Endothelial cell of umbilical vein (primary cell): ENCODE data around the gene PCDHGA1. TPM values are rescaled to one million over a fixed set of nuclear protein-coding genes. Genes with fewer than 3 reads are reported as not detected.

Experiments
- BruUV-seq: library from RNA; stranded (reverse); fragments of 400-500 nt; replicated peaks from 2 replicates; lab custom pipeline; 2021; lab: Mats Ljungman, UMichigan
- CTCF ChIA-PET: fragments of 300-600, 350-600 bp; sonication (Branson Sonifier 250); formaldehyde crosslinking; loops from one replicate; lab custom pipeline; 2021; ENCODE audit warnings: antibody characterized with exemption, inconsistent platforms; lab: Charles Lee
- POLR2A ChIA-PET: fragments of 300-600, 350-600 bp; sonication (Branson Sonifier 250); formaldehyde crosslinking; loops from one replicate; lab custom pipeline; 2021; ENCODE audit warnings: antibody characterized with exemption, inconsistent platforms; lab: Charles Lee
- DNase-seq: peaks from one replicate; pipeline ENCODE4 v3.0.0-alpha.2; 2011; ENCODE audit warnings: low read depth, low spot score
- FAIRE-seq: peaks from 2 replicates; lab custom pipeline; 2011; peaks lifted over from hg19 to GRCh38; lab: Jason Lieb, UNC
- H2AFZ ChIP-seq: 2 replicates; pipeline ENCODE4 v1.6.0; 2012; ENCODE audit warnings: low read depth, low read length, control low read depth, inconsistent platforms
- H3K27ac ChIP-seq: 2 replicates; pipeline ENCODE4 v1.5.1; 2011; ENCODE audit warnings: low read depth, mild to moderate bottlenecking, control low read depth, low read length, moderate library complexity; ENCODE audit not compliant: insufficient read depth
- H3K27me3 ChIP-seq, 2 experiments: 2 replicates each; pipeline versions ENCODE4 v1.6.0 to v1.6.1; 2011; ENCODE audit warnings: low read length in 2 of 2, mixed read lengths in 1 of 2; ENCODE audit not compliant: control insufficient read depth in 2 of 2, insufficient read depth in 2 of 2
- H3K36me3 ChIP-seq, 2 experiments: 2 replicates in 1 of 2; 3 replicates in 1 of 2; pipeline ENCODE4 v1.5.1; 2011; ENCODE audit warnings: low read length in 2 of 2, mild to moderate bottlenecking in 1 of 2, moderate library complexity in 1 of 2; ENCODE audit not compliant: control insufficient read depth in 2 of 2, insufficient read depth in 2 of 2; ENCODE audit errors: extremely low read depth in 1 of 2
- H3K4me1 ChIP-seq: 3 replicates; pipeline ENCODE4 v1.5.1; 2011; ENCODE audit warnings: mild to moderate bottlenecking, low read length; ENCODE audit not compliant: control insufficient read depth, insufficient read depth; ENCODE audit errors: extremely low read depth
- H3K4me2 ChIP-seq: 2 replicates; pipeline ENCODE4 v1.6.1; 2011; ENCODE audit warnings: low read length, control low read depth, mixed read lengths; ENCODE audit not compliant: insufficient read depth
- H3K4me3 ChIP-seq, 3 experiments: fragments of 200-600 bp in 1 of 3; sonication (generic), shearing (Covaris generic) in 1 of 3; replicated peaks in 1 of 3; 2 replicates each; pipeline ENCODE4 v1.5.1; 2011 to 2016; ENCODE audit warnings: control low read depth in 3 of 3, low read length in 3 of 3, mild to moderate bottlenecking in 2 of 3, inconsistent platforms in 1 of 3, low read depth in 1 of 3, moderate library complexity in 1 of 3; ENCODE audit not compliant: insufficient read depth in 1 of 3
- H3K79me2 ChIP-seq: 2 replicates; pipeline ENCODE4 v1.6.0; 2012; ENCODE audit warnings: low read length, inconsistent platforms; ENCODE audit not compliant: control insufficient read depth, insufficient read depth
- H3K9ac ChIP-seq: replicated peaks from 2 replicates; pipeline ENCODE3; 2011; ENCODE audit warnings: low read length, control low read depth; ENCODE audit not compliant: insufficient read depth; ENCODE audit errors: extremely low read depth
- H3K9me1 ChIP-seq: replicated peaks from 3 replicates; pipeline ENCODE4 v1.6.0; 2011; ENCODE audit warnings: mild to moderate bottlenecking, low read length; ENCODE audit not compliant: control insufficient read depth, insufficient read depth; ENCODE audit errors: extremely low read depth
- H3K9me3 ChIP-seq: replicated peaks from 2 replicates; pipeline ENCODE4 v1.5.1; 2012; ENCODE audit warnings: low read length, inconsistent platforms; ENCODE audit not compliant: control insufficient read depth, insufficient read depth
- H4K20me1 ChIP-seq: replicated peaks from 2 replicates; pipeline ENCODE3; 2011; ENCODE audit warnings: mild to moderate bottlenecking, low read length; ENCODE audit not compliant: control insufficient read depth, insufficient read depth; ENCODE audit errors: extremely low read depth
- CTCF ChIP-seq, 2 donors: IDR thresholded peaks; 1 replicate in 1 of 2; 2 replicates in 1 of 2; pipeline ENCODE4 v1.5.1; 2011; ENCODE audit warnings: low read length in 2 of 2, mild to moderate bottlenecking in 2 of 2, moderate library complexity in 2 of 2, control low read depth in 1 of 2, inconsistent platforms in 1 of 2, low read depth in 1 of 2; ENCODE audit not compliant: insufficient read depth in 1 of 2; ENCODE audit errors: extremely low read depth in 1 of 2
- EZH2 ChIP-seq: IDR thresholded peaks from 2 replicates; pipeline ENCODE4 v1.6.1; 2012; ENCODE audit warnings: borderline replicate concordance, low read depth, mild to moderate bottlenecking, moderate library complexity, low read length, inconsistent platforms; ENCODE audit not compliant: severe bottlenecking
- FOS ChIP-seq: IDR thresholded peaks from 2 replicates; pipeline ENCODE4 v1.6.1; 2011; ENCODE audit warnings: mild to moderate bottlenecking, low read length, moderate library complexity, borderline replicate concordance; ENCODE audit not compliant: insufficient read depth
- GATA2 ChIP-seq: IDR thresholded peaks from 2 replicates; pipeline ENCODE4 v1.7.0; 2011; ENCODE audit warnings: low read depth, mild to moderate bottlenecking, moderate library complexity, mixed read lengths, low read length; ENCODE audit not compliant: insufficient read length, insufficient read depth
- JUN ChIP-seq: IDR thresholded peaks from 2 replicates; pipeline ENCODE4 v1.6.1; 2011; ENCODE audit warnings: borderline replicate concordance, low read depth; ENCODE audit not compliant: insufficient read length, insufficient read depth
- MAX ChIP-seq: IDR thresholded peaks from 2 replicates; pipeline ENCODE4 v1.6.1; 2011; ENCODE audit not compliant: insufficient read depth, insufficient read length
- MYC ChIP-seq: IDR thresholded peaks from one replicate; pipeline ENCODE4 v1.6.1; 2011; ENCODE audit warnings: mild to moderate bottlenecking, low read depth, low read length
- POLR2A ChIP-seq: IDR thresholded peaks from 2 replicates; pipeline ENCODE4 v1.6.1; 2012; ENCODE audit warnings: low read depth, mild to moderate bottlenecking, control low read depth, low read length
- POLR2AphosphoS5 ChIP-seq: IDR thresholded peaks from 2 replicates; pipeline ENCODE4 v1.6.1; 2012; ENCODE audit warnings: low read depth, mild to moderate bottlenecking, control low read depth, low read length, moderate library complexity; ENCODE audit not compliant: insufficient read depth
- dilution Hi-C: fragments of 300-500 bp; cut with MboI; formaldehyde crosslinking; loops from one replicate; pipeline ENCODE4 v1.15.0; 2019; ENCODE audit warnings: low sequenced_read_pairs; ENCODE audit not compliant: extremely low pct_ligation_motif_present
- intact Hi-C: fragments of 100-400 bp; cut with micrococcal nuclease; formaldehyde crosslinking; loops from one replicate; pipeline ENCODE4 v1.10.0; 2022
- polyA plus RNA-seq, 4 experiments: library from polyadenylated mRNA; depleted of rRNA in 3 of 4; stranded (reverse) in 3 of 4; unstranded in 1 of 4; fragments of >200 nt; gene quantifications; 2 replicates each; pipeline versions ENCODE4 v1.2.1 to v1.2.3, GENCODE V29; 2011 to 2012; ENCODE audit warnings: missing spikeins in 1 of 4
- total RNA-seq: library from RNA; stranded (reverse); gene quantifications from 2 replicates; pipeline ENCODE4 v1.2.3, GENCODE V29; 2021

Gene PCDHGA1
- total and polyA plus RNA-seq, 2 donors (not counting 3 experiments of a cell fraction or from before 2014, with no cell fraction given), result 0.22 to 0.44 TPM

GRCh38 chr5:141371572-141372475 lies 41.5 kb downstream of the PCDHGA1 start:
- Histone ChIP-seq H3K9me3 (no peaks in the 10 kb centered on the region), H3K36me3 (no peaks in the 10 kb centered on the region), H3K9me1 (no peaks in the 10 kb centered on the region), H2AFZ (no peak overlapping the region), H3K27ac (no peak overlapping the region), H3K79me2 (no peaks in the 10 kb centered on the region), H3K4me1 (no peaks in the 10 kb centered on the region), H3K9ac (no peak overlapping the region), H3K4me3 (no peak overlapping the region), H3K27me3 (peaks cover 32 to 82% of the 10 kb centered on the region in 2 experiments), H4K20me1 (no peaks in the 10 kb centered on the region), H3K4me2 (no peak overlapping the region)
- ChIA-PET POLR2A (no interaction called here), CTCF (interaction anchor here (1.0 to 3.5 kb wide), 10 partner anchors 9 to 192 kb away, joined by 3 to 57 read pairs (median 10); partner anchors contain the start of genes PCDHB14, PCDHGA10, PCDHGA11 and PCDHGA4)
- BruUV-seq, result no TSS peak
- FAIRE-seq (no peak), DNase-seq (no peak)
- dilution Hi-C loops (no loop called here), intact Hi-C loops (loop anchor here (5.0 kb wide), 1 partner anchor 50 kb away; the partner anchor contains the start of gene PCDHGA11)
- TF ChIP-seq EZH2 (no peak), JUN (no peak), POLR2AphosphoS5 (no peak), CTCF (IDR thresholded peaks at IDR 0.05; ENCODE audit: extremely low read depth in 1 of 2, insufficient read depth in 1 of 2, low read depth in 1 of 2, low read length in 2 of 2) (no peak), MYC (no peak), MAX (no peak), GATA2 (no peak), FOS (no peak), POLR2A (no peak)
